Lung (tissue), 12 donors: ENCODE data around the gene CRK. TPM values are rescaled to one million over a fixed set of nuclear protein-coding genes. Genes with fewer than 3 reads are reported as not detected.

Experiments used
- ATAC-seq: fragments of 200-7000 bp; cut with Tn5 transposase; one replicate; pipeline ENCODE4 v1.9.1; 2020; ENCODE audit warnings: moderate number of reproducible peaks; ENCODE audit not compliant: insufficient read depth, low FRiP score
- DNase-seq, 3 donors: peaks; one replicate each; pipeline ENCODE4 v3.0.0-alpha.2; 2013 to 2017
- H3K27ac ChIP-seq, 2 donors: one replicate each; pipeline ENCODE4 v1.5.1; 2013; ENCODE audit warnings: mild to moderate bottlenecking in 2 of 2, moderate library complexity in 2 of 2, control low read depth in 1 of 2, inconsistent platforms in 1 of 2, low read depth in 1 of 2, low read length in 1 of 2
- H3K27me3 ChIP-seq, 3 donors: one replicate each; pipeline ENCODE4 v1.5.1; 2013; ENCODE audit warnings: low read length in 2 of 3; ENCODE audit not compliant: control insufficient read depth in 3 of 3, insufficient read depth in 3 of 3
- H3K36me3 ChIP-seq, 4 donors: one replicate each; pipeline ENCODE4 v1.5.1; 2013; ENCODE audit warnings: low read length in 4 of 4, mild to moderate bottlenecking in 1 of 4, moderate library complexity in 1 of 4; ENCODE audit not compliant: control insufficient read depth in 4 of 4, insufficient read depth in 4 of 4
- H3K4me1 ChIP-seq, 5 donors: one replicate each; pipeline ENCODE4 v1.5.1; 2013; ENCODE audit warnings: low read length in 5 of 5, mild to moderate bottlenecking in 2 of 5, moderate library complexity in 1 of 5; ENCODE audit not compliant: control insufficient read depth in 5 of 5, insufficient read depth in 5 of 5
- H3K4me3 ChIP-seq: one replicate; pipeline ENCODE4 v1.5.1; 2013; ENCODE audit warnings: mild to moderate bottlenecking, control low read depth, moderate library complexity
- H3K9ac ChIP-seq, 2 donors: one replicate each; pipeline ENCODE4 v1.5.1; 2013; ENCODE audit warnings: low read length in 2 of 2, control low read depth in 1 of 2; ENCODE audit not compliant: insufficient read depth in 1 of 2
- H3K9me3 ChIP-seq, 4 donors: one replicate each; pipeline ENCODE4 v1.5.1; 2013; ENCODE audit warnings: low read length in 3 of 4, mild to moderate bottlenecking in 1 of 4, moderate library complexity in 1 of 4; ENCODE audit not compliant: control insufficient read depth in 4 of 4, insufficient read depth in 3 of 4
- WGBS, 2 donors: extraction: QIAGEN DNeasy Blood & Tissue Kit; methylation state at CpG; one replicate each; pipeline ENCODE4 v1.1.7; 2013; 5-methylcytosine and 5-hydroxymethylcytosine counted together
- polyA plus RNA-seq, 2 donors: library from polyadenylated mRNA; stranded (reverse); fragments of 200-250 nt; gene quantifications; one replicate each; pipeline ENCODE4 v1.2.1, GENCODE V29; 2013
- total RNA-seq, 2 donors: library from RNA; depleted of rRNA in 1 of 2; stranded (reverse); fragments of >200 nt in 1 of 2; gene quantifications; one replicate each; pipeline ENCODE4 v1.2.1, GENCODE V29; 2014 to 2021
- TF ChIP-seq, protein P1 (sequence below): IDR thresholded peaks from 2 replicates; pipeline ENCODE4 v1.5.1; 2012; ENCODE audit warnings: mild to moderate bottlenecking; ENCODE audit errors: control extremely low read depth, extremely low read depth
- donor health status: control.
- donor health status: control.
- donor health status: Bipolar disorder and iron deficiency.
- donor health status: healthy.
- donor health status: DM: yes; HTN: yes; CAD: no.

Gene CRK
- total and polyA plus RNA-seq, 4 donors, result 29.3 to 67.5 (median 49.5) TPM

DNA sequence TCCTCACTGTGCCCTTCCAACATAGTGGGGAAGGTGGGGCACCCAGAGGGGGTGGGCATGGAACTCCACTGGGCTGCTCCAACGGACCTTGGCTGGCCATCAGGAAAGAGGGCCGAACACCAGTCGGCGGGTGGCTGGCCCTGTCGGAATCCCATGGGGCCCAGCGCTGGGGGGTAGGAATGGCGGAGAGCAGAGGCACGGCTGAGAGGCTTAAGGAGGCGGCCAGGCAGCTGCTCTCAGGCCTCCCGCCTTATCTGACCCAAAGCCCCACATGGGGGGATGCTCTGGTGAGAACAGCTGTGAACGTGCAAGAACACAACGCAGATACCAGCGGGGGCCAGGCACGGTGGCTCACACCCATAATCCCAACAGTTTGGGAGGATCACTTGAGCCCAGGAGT is 40.8 kb upstream of the CRK start:
- Histone ChIP-seq H3K27ac (no peak overlapping the region), H3K4me1 (peaks cover 0 to 30% (median 11%) of the 10 kb centered on the region in 5 donors), H3K9me3 (no peaks in the 10 kb centered on the region), H3K9ac (no peak overlapping the region), H3K36me3 (peaks cover 0 to 36% (median 4%) of the 10 kb centered on the region in 4 donors), H3K27me3 (no peaks in the 10 kb centered on the region), H3K4me3 (no peak overlapping the region)
- no peak for ATAC-seq
- WGBS, 2 donors, result 91 to 95% methylated on average over 14 of the region's 14 CpGs
- no peak for DNase-seq
- TF ChIP-seq, protein P1, sequence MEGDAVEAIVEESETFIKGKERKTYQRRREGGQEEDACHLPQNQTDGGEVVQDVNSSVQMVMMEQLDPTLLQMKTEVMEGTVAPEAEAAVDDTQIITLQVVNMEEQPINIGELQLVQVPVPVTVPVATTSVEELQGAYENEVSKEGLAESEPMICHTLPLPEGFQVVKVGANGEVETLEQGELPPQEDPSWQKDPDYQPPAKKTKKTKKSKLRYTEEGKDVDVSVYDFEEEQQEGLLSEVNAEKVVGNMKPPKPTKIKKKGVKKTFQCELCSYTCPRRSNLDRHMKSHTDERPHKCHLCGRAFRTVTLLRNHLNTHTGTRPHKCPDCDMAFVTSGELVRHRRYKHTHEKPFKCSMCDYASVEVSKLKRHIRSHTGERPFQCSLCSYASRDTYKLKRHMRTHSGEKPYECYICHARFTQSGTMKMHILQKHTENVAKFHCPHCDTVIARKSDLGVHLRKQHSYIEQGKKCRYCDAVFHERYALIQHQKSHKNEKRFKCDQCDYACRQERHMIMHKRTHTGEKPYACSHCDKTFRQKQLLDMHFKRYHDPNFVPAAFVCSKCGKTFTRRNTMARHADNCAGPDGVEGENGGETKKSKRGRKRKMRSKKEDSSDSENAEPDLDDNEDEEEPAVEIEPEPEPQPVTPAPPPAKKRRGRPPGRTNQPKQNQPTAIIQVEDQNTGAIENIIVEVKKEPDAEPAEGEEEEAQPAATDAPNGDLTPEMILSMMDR, result no peak

DNA sequence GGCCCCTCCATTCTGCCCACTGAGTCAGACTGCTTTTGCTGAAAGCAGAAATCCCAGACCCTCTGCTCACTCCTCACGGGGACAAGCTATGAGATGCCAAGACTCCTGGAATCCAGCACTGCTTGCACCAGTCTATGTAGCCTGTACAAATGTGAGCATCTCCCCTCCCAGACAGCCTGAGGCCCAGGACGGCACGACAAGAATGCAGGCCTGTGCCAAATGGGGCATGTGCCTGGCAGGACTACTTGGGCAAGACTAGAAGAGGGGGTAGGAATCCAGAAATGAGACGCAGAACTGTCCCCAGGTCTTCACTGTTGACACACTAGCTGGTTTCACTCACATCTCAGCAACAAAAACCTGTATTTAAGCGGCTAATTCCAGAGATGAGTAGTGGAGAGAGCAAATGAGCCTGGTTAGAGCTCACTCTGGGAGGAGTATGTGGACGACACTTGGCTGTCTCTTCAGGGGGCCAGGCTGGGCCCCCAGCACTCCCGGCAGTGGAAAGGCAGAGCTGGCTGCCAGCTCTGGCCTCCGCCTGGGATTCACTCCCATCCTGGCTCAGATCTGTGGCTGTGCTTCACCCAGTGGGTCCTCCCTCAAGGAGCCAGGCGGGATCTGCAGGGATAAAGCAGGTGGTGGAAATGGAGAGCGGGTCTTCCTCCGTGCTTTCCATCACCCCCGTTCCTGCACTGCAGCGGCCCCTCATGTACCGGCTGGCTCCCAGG is 39.4 kb upstream of the CRK start:
- Histone ChIP-seq H3K9me3 (no peaks in the 10 kb centered on the region), H3K9ac (no peak overlapping the region), H3K36me3 (peaks cover 0 to 36% (median 4%) of the 10 kb centered on the region in 4 donors), H3K4me1 (peaks cover 2 to 38% (median 11%) of the 10 kb centered on the region in 5 donors), H3K4me3 (no peak overlapping the region), H3K27ac (peak overlapping the region; percentile 90 to 92), H3K27me3 (no peaks in the 10 kb centered on the region)
- ATAC-seq, result no peak
- WGBS, 2 donors, result 72 to 86% methylated on average over 14 of the region's 14 CpGs
- TF ChIP-seq, protein P1, result no peak
- peak in 1 of 3 donors; percentile 27 for DNase-seq

DNA sequence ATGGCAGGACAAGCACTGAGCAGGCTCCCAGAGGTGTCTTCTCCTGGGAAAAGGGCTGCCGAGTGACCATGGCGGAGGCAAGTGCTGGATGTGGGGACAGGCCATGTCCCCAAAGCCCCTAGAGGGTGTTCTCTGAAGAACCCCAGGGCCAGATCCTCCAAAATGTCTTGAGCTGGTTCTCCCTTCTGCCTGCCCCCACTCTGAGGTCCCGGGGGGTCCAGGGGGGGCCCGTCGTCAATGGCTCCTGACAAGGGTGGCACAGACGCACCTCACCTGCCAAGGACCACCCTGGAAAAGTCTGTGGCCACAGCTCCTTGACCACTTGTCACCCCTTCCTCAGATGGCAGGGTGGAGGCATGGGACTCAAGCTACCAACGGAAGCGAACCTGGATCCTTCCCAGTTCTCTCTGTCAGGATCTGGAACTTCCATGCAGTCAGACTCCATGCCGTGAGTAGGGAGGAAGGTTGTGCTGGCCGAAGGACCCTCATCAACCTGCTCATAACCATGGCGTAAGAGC is 38.8 kb upstream of the CRK start:
- Histone ChIP-seq H3K27ac (peak overlapping the region; percentile 90 to 92), H3K4me1 (peaks cover 4 to 40% (median 11%) of the 10 kb centered on the region in 5 donors), H3K4me3 (no peak overlapping the region), H3K27me3 (no peaks in the 10 kb centered on the region), H3K9ac (no peak overlapping the region), H3K36me3 (peaks cover 0 to 34% (median 4%) of the 10 kb centered on the region in 4 donors), H3K9me3 (no peaks in the 10 kb centered on the region)
- no peak for DNase-seq
- ATAC-seq, result no peak
- TF ChIP-seq, protein P1, result no peak
- 91% methylated on average over 11 of the region's 11 CpGs for WGBS, 2 donors
